ENCODE data around the gene FBLN1. TPM values are rescaled to one million over a fixed set of nuclear protein-coding genes. Genes with fewer than 3 reads are reported as not detected.
A peak's percentile ranks its signal among the peaks of the same experiment; 100 is the strongest.

FBLN1 gene
- total and polyA plus RNA-seq, 2 of the 13 experiments (the other 11 are each of a cell fraction or from before 2014, with no cell fraction given): 37.3 to 103 TPM

- TF ChIP-seq, protein P1, sequence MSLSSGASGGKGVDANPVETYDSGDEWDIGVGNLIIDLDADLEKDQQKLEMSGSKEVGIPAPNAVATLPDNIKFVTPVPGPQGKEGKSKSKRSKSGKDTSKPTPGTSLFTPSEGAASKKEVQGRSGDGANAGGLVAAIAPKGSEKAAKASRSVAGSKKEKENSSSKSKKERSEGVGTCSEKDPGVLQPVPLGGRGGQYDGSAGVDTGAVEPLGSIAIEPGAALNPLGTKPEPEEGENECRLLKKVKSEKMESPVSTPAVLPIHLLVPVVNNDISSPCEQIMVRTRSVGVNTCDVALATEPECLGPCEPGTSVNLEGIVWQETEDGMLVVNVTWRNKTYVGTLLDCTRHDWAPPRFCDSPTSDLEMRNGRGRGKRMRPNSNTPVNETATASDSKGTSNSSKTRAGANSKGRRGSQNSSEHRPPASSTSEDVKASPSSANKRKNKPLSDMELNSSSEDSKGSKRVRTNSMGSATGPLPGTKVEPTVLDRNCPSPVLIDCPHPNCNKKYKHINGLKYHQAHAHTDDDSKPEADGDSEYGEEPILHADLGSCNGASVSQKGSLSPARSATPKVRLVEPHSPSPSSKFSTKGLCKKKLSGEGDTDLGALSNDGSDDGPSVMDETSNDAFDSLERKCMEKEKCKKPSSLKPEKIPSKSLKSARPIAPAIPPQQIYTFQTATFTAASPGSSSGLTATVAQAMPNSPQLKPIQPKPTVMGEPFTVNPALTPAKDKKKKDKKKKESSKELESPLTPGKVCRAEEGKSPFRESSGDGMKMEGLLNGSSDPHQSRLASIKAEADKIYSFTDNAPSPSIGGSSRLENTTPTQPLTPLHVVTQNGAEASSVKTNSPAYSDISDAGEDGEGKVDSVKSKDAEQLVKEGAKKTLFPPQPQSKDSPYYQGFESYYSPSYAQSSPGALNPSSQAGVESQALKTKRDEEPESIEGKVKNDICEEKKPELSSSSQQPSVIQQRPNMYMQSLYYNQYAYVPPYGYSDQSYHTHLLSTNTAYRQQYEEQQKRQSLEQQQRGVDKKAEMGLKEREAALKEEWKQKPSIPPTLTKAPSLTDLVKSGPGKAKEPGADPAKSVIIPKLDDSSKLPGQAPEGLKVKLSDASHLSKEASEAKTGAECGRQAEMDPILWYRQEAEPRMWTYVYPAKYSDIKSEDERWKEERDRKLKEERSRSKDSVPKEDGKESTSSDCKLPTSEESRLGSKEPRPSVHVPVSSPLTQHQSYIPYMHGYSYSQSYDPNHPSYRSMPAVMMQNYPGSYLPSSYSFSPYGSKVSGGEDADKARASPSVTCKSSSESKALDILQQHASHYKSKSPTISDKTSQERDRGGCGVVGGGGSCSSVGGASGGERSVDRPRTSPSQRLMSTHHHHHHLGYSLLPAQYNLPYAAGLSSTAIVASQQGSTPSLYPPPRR (CRISPR knock-in tag; IDR thresholded peaks at IDR 0.05; ENCODE audit: borderline replicate concordance): peak; percentile 68; the same call in 1 of the 2 replicates
- TF ChIP-seq, protein P2, sequence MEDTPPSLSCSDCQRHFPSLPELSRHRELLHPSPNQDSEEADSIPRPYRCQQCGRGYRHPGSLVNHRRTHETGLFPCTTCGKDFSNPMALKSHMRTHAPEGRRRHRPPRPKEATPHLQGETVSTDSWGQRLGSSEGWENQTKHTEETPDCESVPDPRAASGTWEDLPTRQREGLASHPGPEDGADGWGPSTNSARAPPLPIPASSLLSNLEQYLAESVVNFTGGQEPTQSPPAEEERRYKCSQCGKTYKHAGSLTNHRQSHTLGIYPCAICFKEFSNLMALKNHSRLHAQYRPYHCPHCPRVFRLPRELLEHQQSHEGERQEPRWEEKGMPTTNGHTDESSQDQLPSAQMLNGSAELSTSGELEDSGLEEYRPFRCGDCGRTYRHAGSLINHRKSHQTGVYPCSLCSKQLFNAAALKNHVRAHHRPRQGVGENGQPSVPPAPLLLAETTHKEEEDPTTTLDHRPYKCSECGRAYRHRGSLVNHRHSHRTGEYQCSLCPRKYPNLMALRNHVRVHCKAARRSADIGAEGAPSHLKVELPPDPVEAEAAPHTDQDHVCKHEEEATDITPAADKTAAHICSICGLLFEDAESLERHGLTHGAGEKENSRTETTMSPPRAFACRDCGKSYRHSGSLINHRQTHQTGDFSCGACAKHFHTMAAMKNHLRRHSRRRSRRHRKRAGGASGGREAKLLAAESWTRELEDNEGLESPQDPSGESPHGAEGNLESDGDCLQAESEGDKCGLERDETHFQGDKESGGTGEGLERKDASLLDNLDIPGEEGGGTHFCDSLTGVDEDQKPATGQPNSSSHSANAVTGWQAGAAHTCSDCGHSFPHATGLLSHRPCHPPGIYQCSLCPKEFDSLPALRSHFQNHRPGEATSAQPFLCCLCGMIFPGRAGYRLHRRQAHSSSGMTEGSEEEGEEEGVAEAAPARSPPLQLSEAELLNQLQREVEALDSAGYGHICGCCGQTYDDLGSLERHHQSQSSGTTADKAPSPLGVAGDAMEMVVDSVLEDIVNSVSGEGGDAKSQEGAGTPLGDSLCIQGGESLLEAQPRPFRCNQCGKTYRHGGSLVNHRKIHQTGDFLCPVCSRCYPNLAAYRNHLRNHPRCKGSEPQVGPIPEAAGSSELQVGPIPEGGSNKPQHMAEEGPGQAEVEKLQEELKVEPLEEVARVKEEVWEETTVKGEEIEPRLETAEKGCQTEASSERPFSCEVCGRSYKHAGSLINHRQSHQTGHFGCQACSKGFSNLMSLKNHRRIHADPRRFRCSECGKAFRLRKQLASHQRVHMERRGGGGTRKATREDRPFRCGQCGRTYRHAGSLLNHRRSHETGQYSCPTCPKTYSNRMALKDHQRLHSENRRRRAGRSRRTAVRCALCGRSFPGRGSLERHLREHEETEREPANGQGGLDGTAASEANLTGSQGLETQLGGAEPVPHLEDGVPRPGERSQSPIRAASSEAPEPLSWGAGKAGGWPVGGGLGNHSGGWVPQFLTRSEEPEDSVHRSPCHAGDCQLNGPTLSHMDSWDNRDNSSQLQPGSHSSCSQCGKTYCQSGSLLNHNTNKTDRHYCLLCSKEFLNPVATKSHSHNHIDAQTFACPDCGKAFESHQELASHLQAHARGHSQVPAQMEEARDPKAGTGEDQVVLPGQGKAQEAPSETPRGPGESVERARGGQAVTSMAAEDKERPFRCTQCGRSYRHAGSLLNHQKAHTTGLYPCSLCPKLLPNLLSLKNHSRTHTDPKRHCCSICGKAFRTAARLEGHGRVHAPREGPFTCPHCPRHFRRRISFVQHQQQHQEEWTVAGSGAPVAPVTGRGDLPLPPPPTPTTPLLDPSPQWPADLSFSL (CRISPR knock-in tag; IDR thresholded peaks at IDR 0.05): no peak
- TF ChIP-seq CBFB (CRISPR knock-in tag; IDR thresholded peaks at IDR 0.05) (no peak), MIXL1 (CRISPR knock-in tag; IDR thresholded peaks at IDR 0.05) (peak; percentile 60; the same call in 1 of the 2 replicates), ZNF501 (CRISPR knock-in tag; IDR thresholded peaks at IDR 0.05) (no peak), SMAD1 (CRISPR knock-in tag; IDR thresholded peaks at IDR 0.05; ENCODE audit: borderline replicate concordance, low read depth) (no peak), HIVEP1 (CRISPR knock-in tag; IDR thresholded peaks at IDR 0.05) (no peak), CREB1 (IDR thresholded peaks at IDR 0.05) (0 out of 2 replicates have a peak, but pooled peaks have one; percentile 21), CREB1 (CRISPR knock-in tag; IDR thresholded peaks at IDR 0.05) (no peak), ZSCAN31 (CRISPR knock-in tag; IDR thresholded peaks at IDR 0.05; ENCODE audit: low read depth) (no peak), ZNF354B (CRISPR knock-in tag; IDR thresholded peaks at IDR 0.05) (no peak), FOXA1 (IDR thresholded peaks at IDR 0.05) (no peak), FOXA1 (CRISPR knock-in tag; IDR thresholded peaks at IDR 0.05) (peak; percentile 91), LCORL (IDR thresholded peaks at IDR 0.05) (no peak), LCORL (CRISPR knock-in tag; IDR thresholded peaks at IDR 0.05) (peak; percentile 94), KDM5B (CRISPR knock-in tag; IDR thresholded peaks at IDR 0.05; ENCODE audit: borderline replicate concordance) (no peak), SOX13 (IDR thresholded peaks at IDR 0.05) (no peak), SOX13 (CRISPR knock-in tag; conservative IDR thresholded peaks at IDR 0.05 in 1 of 2, IDR thresholded peaks at IDR 0.05 in 1 of 2) (peak in 1 of 2 experiments; percentile 75; a peak in 2 of 4 replicates), SRSF1 (optimal IDR thresholded peaks at IDR 0.05; ENCODE audit: low read depth, low read length) (peak; percentile 29)
These were observed 94.9 kb downstream of the FBLN1 start (continued) for GRCh38 chr22:45597460-45598192.

All from HepG2 (cell line).